Measurements from ENCODE around the gene NXN. TPM values are rescaled to one million over a fixed set of nuclear protein-coding genes. Genes with fewer than 3 reads are reported as not detected.

NXN gene
- polyA plus RNA-seq, 1 donor from 2014 or later: 14.8 TPM

DNA sequence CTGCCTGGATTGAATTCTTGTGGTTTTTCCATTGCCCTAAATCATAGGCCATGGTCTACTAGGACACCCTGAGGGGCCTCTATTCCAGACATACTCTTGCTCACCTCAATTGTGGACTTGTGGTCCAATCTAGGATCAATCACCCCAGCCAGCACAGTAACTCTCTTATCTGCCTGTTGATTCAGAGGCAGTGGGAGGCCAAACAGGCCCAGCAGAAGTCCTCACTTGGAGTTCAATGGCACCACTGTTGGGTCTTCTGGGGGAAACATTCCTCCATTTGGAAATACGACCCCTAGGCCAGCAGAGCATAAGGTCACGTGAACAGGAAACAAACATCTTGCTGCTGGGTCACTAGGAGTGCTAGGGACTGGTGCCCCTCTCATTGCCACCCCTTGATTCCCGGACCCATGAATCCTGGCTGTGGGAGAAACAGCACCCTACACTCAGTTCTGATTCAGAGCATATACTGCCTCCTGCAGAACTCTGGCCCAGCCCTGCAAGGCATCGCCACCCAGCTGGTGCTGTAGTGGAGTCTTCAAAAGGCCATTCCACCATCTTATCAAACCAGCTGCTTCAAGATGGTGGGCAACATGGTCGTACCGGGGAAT is 6.8 kb upstream of the NXN start:
- no peaks in the 10 kb centered on the region for H3K27me3 ChIP-seq (ENCODE audit: insufficient read depth, low read depth, low read length)
- TF ChIP-seq SMC3 (conservative IDR thresholded peaks at IDR 0.05; ENCODE audit: poor library complexity) (no peak), RAD21 (conservative IDR thresholded peaks at IDR 0.05) (no peak), MXI1 (conservative IDR thresholded peaks at IDR 0.05; ENCODE audit: poor library complexity, severe bottlenecking) (no peak), EZH2 (IDR thresholded peaks at IDR 0.05; ENCODE audit: borderline replicate concordance, insufficient read depth, low read length, poor library complexity, severe bottlenecking) (no peak), CTCF (IDR thresholded peaks at IDR 0.05; ENCODE audit: poor library complexity, severe bottlenecking) (no peak), POLR2AphosphoS5 (IDR thresholded peaks at IDR 0.05) (no peak), TAF1 (IDR thresholded peaks at IDR 0.05; ENCODE audit: low read depth) (no peak), EP300 (conservative IDR thresholded peaks at IDR 0.05; ENCODE audit: poor library complexity, severe bottlenecking) (no peak)
- TF ChIP-seq, protein P1, sequence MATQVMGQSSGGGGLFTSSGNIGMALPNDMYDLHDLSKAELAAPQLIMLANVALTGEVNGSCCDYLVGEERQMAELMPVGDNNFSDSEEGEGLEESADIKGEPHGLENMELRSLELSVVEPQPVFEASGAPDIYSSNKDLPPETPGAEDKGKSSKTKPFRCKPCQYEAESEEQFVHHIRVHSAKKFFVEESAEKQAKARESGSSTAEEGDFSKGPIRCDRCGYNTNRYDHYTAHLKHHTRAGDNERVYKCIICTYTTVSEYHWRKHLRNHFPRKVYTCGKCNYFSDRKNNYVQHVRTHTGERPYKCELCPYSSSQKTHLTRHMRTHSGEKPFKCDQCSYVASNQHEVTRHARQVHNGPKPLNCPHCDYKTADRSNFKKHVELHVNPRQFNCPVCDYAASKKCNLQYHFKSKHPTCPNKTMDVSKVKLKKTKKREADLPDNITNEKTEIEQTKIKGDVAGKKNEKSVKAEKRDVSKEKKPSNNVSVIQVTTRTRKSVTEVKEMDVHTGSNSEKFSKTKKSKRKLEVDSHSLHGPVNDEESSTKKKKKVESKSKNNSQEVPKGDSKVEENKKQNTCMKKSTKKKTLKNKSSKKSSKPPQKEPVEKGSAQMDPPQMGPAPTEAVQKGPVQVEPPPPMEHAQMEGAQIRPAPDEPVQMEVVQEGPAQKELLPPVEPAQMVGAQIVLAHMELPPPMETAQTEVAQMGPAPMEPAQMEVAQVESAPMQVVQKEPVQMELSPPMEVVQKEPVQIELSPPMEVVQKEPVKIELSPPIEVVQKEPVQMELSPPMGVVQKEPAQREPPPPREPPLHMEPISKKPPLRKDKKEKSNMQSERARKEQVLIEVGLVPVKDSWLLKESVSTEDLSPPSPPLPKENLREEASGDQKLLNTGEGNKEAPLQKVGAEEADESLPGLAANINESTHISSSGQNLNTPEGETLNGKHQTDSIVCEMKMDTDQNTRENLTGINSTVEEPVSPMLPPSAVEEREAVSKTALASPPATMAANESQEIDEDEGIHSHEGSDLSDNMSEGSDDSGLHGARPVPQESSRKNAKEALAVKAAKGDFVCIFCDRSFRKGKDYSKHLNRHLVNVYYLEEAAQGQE (IDR thresholded peaks at IDR 0.05; ENCODE audit: borderline replicate concordance): no peak
- H3K79me2 ChIP-seq (replicated peaks; ENCODE audit: insufficient read depth, low read length): no peaks in the 10 kb centered on the region
- H3F3A ChIP-seq (ENCODE audit: insufficient read depth, low read length, poor library complexity, severe bottlenecking): no peaks in the 10 kb centered on the region
- no peak overlapping the region for H2AFZ ChIP-seq (ENCODE audit: low read depth, low read length)
- H3K36me3 ChIP-seq (ENCODE audit: insufficient read depth, low read length): no peaks in the 10 kb centered on the region
- no peak overlapping the region for H3K9ac ChIP-seq (ENCODE audit: low read length)
- H3K9me3 ChIP-seq (ENCODE audit: low read length): no peaks in the 10 kb centered on the region
- H3K9me2 ChIP-seq (ENCODE audit: insufficient read depth, low read length): no peaks in the 10 kb centered on the region
- H3K4me3 ChIP-seq (ENCODE audit: low read length): no peak overlapping the region
- no peak overlapping the region for H3K27ac ChIP-seq (ENCODE audit: low read length)
- no peaks in the 10 kb centered on the region for H4K20me1 ChIP-seq (ENCODE audit: insufficient read depth)
- no peak overlapping the region for H3K4me2 ChIP-seq (ENCODE audit: low read length)

- TF ChIP-seq POLR2AphosphoS5 (IDR thresholded peaks at IDR 0.05) (no peak), MXI1 (conservative IDR thresholded peaks at IDR 0.05; ENCODE audit: poor library complexity, severe bottlenecking) (no peak), EP300 (conservative IDR thresholded peaks at IDR 0.05; ENCODE audit: poor library complexity, severe bottlenecking) (no peak), SMC3 (conservative IDR thresholded peaks at IDR 0.05; ENCODE audit: poor library complexity) (no peak), RAD21 (conservative IDR thresholded peaks at IDR 0.05) (no peak), CTCF (IDR thresholded peaks at IDR 0.05; ENCODE audit: poor library complexity, severe bottlenecking) (no peak), TAF1 (IDR thresholded peaks at IDR 0.05; ENCODE audit: low read depth) (no peak), EZH2 (IDR thresholded peaks at IDR 0.05; ENCODE audit: borderline replicate concordance, insufficient read depth, low read length, poor library complexity, severe bottlenecking) (no peak)
- TF ChIP-seq, protein P1 (IDR thresholded peaks at IDR 0.05; ENCODE audit: borderline replicate concordance): no peak
- Histone ChIP-seq H3K36me3 (ENCODE audit: insufficient read depth, low read length) (no peaks in the 10 kb centered on the region), H2AFZ (ENCODE audit: low read depth, low read length) (no peak overlapping the region), H3K9me2 (ENCODE audit: insufficient read depth, low read length) (no peaks in the 10 kb centered on the region), H3K4me3 (ENCODE audit: low read length) (no peak overlapping the region), H3K27ac (ENCODE audit: low read length) (no peak overlapping the region), H3K27me3 (ENCODE audit: insufficient read depth, low read depth, low read length) (no peaks in the 10 kb centered on the region), H4K20me1 (ENCODE audit: insufficient read depth) (no peaks in the 10 kb centered on the region), H3K9ac (ENCODE audit: low read length) (no peak overlapping the region), H3K79me2 (replicated peaks; ENCODE audit: insufficient read depth, low read length) (no peaks in the 10 kb centered on the region), H3K4me2 (ENCODE audit: low read length) (no peak overlapping the region), H3K9me3 (ENCODE audit: low read length) (no peaks in the 10 kb centered on the region), H3F3A (ENCODE audit: insufficient read depth, low read length, poor library complexity, severe bottlenecking) (peaks cover 8% of the 10 kb centered on the region)
Observed at GRCh38 chr17:983921-984320, 4.3 kb upstream of the NXN start.
